ENCODE data around the gene MTUS2.
A peak's percentile ranks its signal among the peaks of the same experiment; 100 is the strongest.

MTUS2 gene

GRCh38 chr13:28817204-28817603 is 2.9 kb upstream of the MTUS2 start:
- H3K27me3 ChIP-seq (ENCODE audit: insufficient read depth, low read length, poor library complexity): no peaks in the 10 kb centered on the region
- no peak overlapping the region for H3K27ac ChIP-seq (ENCODE audit: low read length)
- no peak overlapping the region for H3K4me3 ChIP-seq (ENCODE audit: low read depth in 1 of 2, low read length in 2 of 2)
- H3K79me2 ChIP-seq (ENCODE audit: insufficient read depth, low read length): no peaks in the 10 kb centered on the region
- H2AFZ ChIP-seq (ENCODE audit: low read depth, low read length): no peak overlapping the region
- no peak for ATAC-seq (ENCODE audit: insufficient read depth, low read depth)
- TF ChIP-seq EZH2 (IDR thresholded peaks at IDR 0.05; ENCODE audit: borderline replicate concordance, low read depth, low read length, severe bottlenecking) (no peak), CTCF (IDR thresholded peaks at IDR 0.05; ENCODE audit: borderline replicate concordance, extremely low read depth, low read length, poor library complexity, severe bottlenecking) (peak; percentile 33)
- no peak for DNase-seq
- H3K9me3 ChIP-seq (ENCODE audit: insufficient read depth, low read length, severe bottlenecking): no peaks in the 10 kb centered on the region
- H4K20me1 ChIP-seq (ENCODE audit: insufficient read depth, low read length): no peaks in the 10 kb centered on the region
- no peak overlapping the region for H3K4me2 ChIP-seq (ENCODE audit: insufficient read depth, low read length)
- H3K9ac ChIP-seq (ENCODE audit: low read depth, low read length): no peak overlapping the region
- no peaks in the 10 kb centered on the region for H3K4me1 ChIP-seq (ENCODE audit: insufficient read depth, low read length)
- no peaks in the 10 kb centered on the region for H3K36me3 ChIP-seq (ENCODE audit: insufficient read depth, low read length)

- H3K9ac ChIP-seq (ENCODE audit: low read depth, low read length): no peak overlapping the region
Observed at GRCh38 chr13:28819046-28819730, 951 bp upstream of the MTUS2 start.

GRCh38 chr13:28819735-28820098 is 422 bp upstream of the MTUS2 start:
- DNase-seq (no peak), ATAC-seq (ENCODE audit: insufficient read depth, low read depth) (no peak)
- Histone ChIP-seq H3K4me3 (ENCODE audit: low read depth in 1 of 2, low read length in 2 of 2) (no peak overlapping the region), H3K4me1 (ENCODE audit: insufficient read depth, low read length) (no peaks in the 10 kb centered on the region), H3K27ac (ENCODE audit: low read length) (no peak overlapping the region), H3K27me3 (ENCODE audit: insufficient read depth, low read length, poor library complexity) (no peaks in the 10 kb centered on the region), H2AFZ (ENCODE audit: low read depth, low read length) (no peak overlapping the region), H3K79me2 (ENCODE audit: insufficient read depth, low read length) (no peaks in the 10 kb centered on the region), H3K9ac (ENCODE audit: low read depth, low read length) (no peak overlapping the region), H3K9me3 (ENCODE audit: insufficient read depth, low read length, severe bottlenecking) (no peaks in the 10 kb centered on the region), H3K4me2 (ENCODE audit: insufficient read depth, low read length) (no peak overlapping the region), H4K20me1 (ENCODE audit: insufficient read depth, low read length) (no peaks in the 10 kb centered on the region), H3K36me3 (ENCODE audit: insufficient read depth, low read length) (no peaks in the 10 kb centered on the region)
- TF ChIP-seq EZH2 (IDR thresholded peaks at IDR 0.05; ENCODE audit: borderline replicate concordance, low read depth, low read length, severe bottlenecking) (no peak), CTCF (IDR thresholded peaks at IDR 0.05; ENCODE audit: borderline replicate concordance, extremely low read depth, low read length, poor library complexity, severe bottlenecking) (no peak)

More at GRCh38 chr13:28819046-28819730, 951 bp upstream of the MTUS2 start:
- no peaks in the 10 kb centered on the region for H4K20me1 ChIP-seq (ENCODE audit: insufficient read depth, low read length)
- H3K4me2 ChIP-seq (ENCODE audit: insufficient read depth, low read length): no peak overlapping the region
- H3K4me3 ChIP-seq (ENCODE audit: low read depth in 1 of 2, low read length in 2 of 2): no peak overlapping the region
- no peaks in the 10 kb centered on the region for H3K79me2 ChIP-seq (ENCODE audit: insufficient read depth, low read length)
- no peak overlapping the region for H3K27ac ChIP-seq (ENCODE audit: low read length)
- H3K27me3 ChIP-seq (ENCODE audit: insufficient read depth, low read length, poor library complexity): no peaks in the 10 kb centered on the region
- H2AFZ ChIP-seq (ENCODE audit: low read depth, low read length): no peak overlapping the region
- no peak for DNase-seq
- TF ChIP-seq EZH2 (IDR thresholded peaks at IDR 0.05; ENCODE audit: borderline replicate concordance, low read depth, low read length, severe bottlenecking) (no peak), CTCF (IDR thresholded peaks at IDR 0.05; ENCODE audit: borderline replicate concordance, extremely low read depth, low read length, poor library complexity, severe bottlenecking) (no peak)
- ATAC-seq (ENCODE audit: insufficient read depth, low read depth): no peak
- no peaks in the 10 kb centered on the region for H3K4me1 ChIP-seq (ENCODE audit: insufficient read depth, low read length)
- H3K36me3 ChIP-seq (ENCODE audit: insufficient read depth, low read length): no peaks in the 10 kb centered on the region
- H3K9me3 ChIP-seq (ENCODE audit: insufficient read depth, low read length, severe bottlenecking): no peaks in the 10 kb centered on the region

Measured in DND-41 (cell line).